Common myeloid progenitor, CD34-positive (primary cell): ENCODE results near the gene LINGO1.

Experiments used
- CTCF ChIA-PET: fragments of 350-600 bp; sonication (Branson Sonifier 250); formaldehyde crosslinking; loops from one replicate; lab custom pipeline; 2021; ENCODE audit warnings: antibody characterized with exemption; lab: Charles Lee
- POLR2A ChIA-PET: fragments of 350-600 bp; sonication (Branson Sonifier 250); formaldehyde crosslinking; loops from one replicate; lab custom pipeline; 2021; ENCODE audit warnings: antibody characterized with exemption; lab: Charles Lee
- DNase-seq, 3 donors: peaks; one replicate each; pipeline versions ENCODE4 v3.0.0 to v3.0.0-alpha.2; 2013
- H3K27ac ChIP-seq, 2 experiments: 1 replicate in 1 of 2; 2 replicates in 1 of 2; pipeline ENCODE4 v1.7.0; 2013; ENCODE audit warnings: inconsistent platforms in 2 of 2, low read length in 2 of 2, mild to moderate bottlenecking in 2 of 2, low read depth in 1 of 2, moderate library complexity in 1 of 2; ENCODE audit not compliant: severe bottlenecking in 2 of 2, insufficient read depth in 1 of 2, poor library complexity in 1 of 2
- H3K27me3 ChIP-seq, 5 experiments: replicated peaks in 2 of 5; 1 replicate in 3 of 5; 2 replicates in 2 of 5; pipeline versions ENCODE4 v1.6.1 to v1.7.0; 2013; ENCODE audit warnings: low read length in 4 of 5, mild to moderate bottlenecking in 2 of 5, moderate library complexity in 2 of 5, inconsistent platforms in 1 of 5; ENCODE audit not compliant: insufficient read depth in 5 of 5, control insufficient read depth in 4 of 5
- H3K36me3 ChIP-seq, 4 experiments: 1 replicate in 2 of 4; 2 replicates in 2 of 4; pipeline versions ENCODE4 v1.6.1 to v1.7.0; 2013; ENCODE audit warnings: low read length in 3 of 4, control low read depth in 1 of 4, mild to moderate bottlenecking in 1 of 4; ENCODE audit not compliant: control insufficient read depth in 4 of 4, insufficient read depth in 4 of 4
- H3K4me1 ChIP-seq, 4 experiments: 1 replicate in 3 of 4; 2 replicates in 1 of 4; pipeline versions ENCODE4 v1.6.1 to v1.7.1; 2013; ENCODE audit warnings: low read length in 3 of 4, mild to moderate bottlenecking in 3 of 4, control low read depth in 1 of 4, inconsistent platforms in 1 of 4, moderate library complexity in 1 of 4; ENCODE audit not compliant: control insufficient read depth in 4 of 4, insufficient read depth in 4 of 4; ENCODE audit errors: control extremely low read depth in 1 of 4
- H3K4me3 ChIP-seq, 7 experiments: 1 replicate in 4 of 7; 2 replicates in 3 of 7; pipeline versions ENCODE4 v1.5.1 to v1.7.0; 2013; ENCODE audit warnings: mild to moderate bottlenecking in 7 of 7, low read length in 6 of 7, moderate library complexity in 6 of 7, inconsistent platforms in 2 of 7, low read depth in 2 of 7, control low read depth in 1 of 7; ENCODE audit not compliant: insufficient read depth in 4 of 7, control insufficient read depth in 1 of 7; ENCODE audit errors: extremely low read depth in 1 of 7
- H3K9me3 ChIP-seq, 5 experiments: 1 replicate in 4 of 5; 2 replicates in 1 of 5; pipeline versions ENCODE4 v1.6.1 to v1.7.1; 2013; ENCODE audit warnings: low read length in 4 of 5, mild to moderate bottlenecking in 2 of 5, inconsistent platforms in 1 of 5, low read depth in 1 of 5, moderate library complexity in 1 of 5; ENCODE audit not compliant: control insufficient read depth in 4 of 5, insufficient read depth in 2 of 5; ENCODE audit errors: control extremely low read depth in 1 of 5
- WGBS: methylation state at CpG from one replicate; pipeline ENCODE4 v1.1.5; 2013; ENCODE audit not compliant: insufficient coverage; 5-methylcytosine and 5-hydroxymethylcytosine counted together

LINGO1 gene

DNA sequence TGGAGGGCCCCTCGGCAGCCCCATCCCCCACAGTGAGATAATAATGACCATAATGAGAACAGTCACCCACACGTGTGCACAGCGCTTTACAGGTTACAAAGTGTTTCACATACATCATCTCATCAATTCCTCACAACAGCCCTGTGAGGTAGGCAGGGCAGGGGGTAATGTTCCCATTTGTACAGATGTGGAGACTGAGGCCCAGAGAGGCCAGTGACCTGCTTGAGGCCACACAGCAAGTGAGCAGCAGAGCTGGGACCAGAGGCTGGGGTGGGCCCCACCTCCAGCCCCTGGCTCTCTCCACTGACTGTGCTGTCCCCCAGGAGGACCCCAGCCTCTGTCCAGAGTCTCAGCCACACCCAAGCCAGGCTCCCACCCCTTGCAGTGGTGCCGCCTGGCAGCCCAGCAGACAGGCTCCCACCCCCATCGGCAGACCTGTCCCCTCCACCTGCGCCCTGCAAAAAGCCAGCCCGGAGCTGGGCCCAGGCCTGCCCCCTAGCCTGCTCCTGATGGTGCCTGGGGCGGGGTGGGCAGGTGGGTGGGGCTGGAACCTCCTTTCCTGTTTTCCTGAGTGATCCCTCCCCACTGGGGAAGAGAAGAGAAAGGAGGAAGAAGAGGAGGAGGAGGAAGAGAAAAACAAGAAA lies 19.6 kb downstream of the LINGO1 start:
- Histone ChIP-seq H3K27ac (no peak overlapping the region), H3K4me3 (no peak overlapping the region), H3K4me1 (peaks cover 0 to 2% (median 0%) of the 10 kb centered on the region in 4 experiments), H3K9me3 (no peaks in the 10 kb centered on the region), H3K27me3 (no peaks in the 10 kb centered on the region), H3K36me3 (no peaks in the 10 kb centered on the region)
- ChIA-PET CTCF (no interaction called here), POLR2A (no interaction called here)
- WGBS, result 100% methylated on average over 2 of the region's 8 CpGs
- no peak for DNase-seq

DNA sequence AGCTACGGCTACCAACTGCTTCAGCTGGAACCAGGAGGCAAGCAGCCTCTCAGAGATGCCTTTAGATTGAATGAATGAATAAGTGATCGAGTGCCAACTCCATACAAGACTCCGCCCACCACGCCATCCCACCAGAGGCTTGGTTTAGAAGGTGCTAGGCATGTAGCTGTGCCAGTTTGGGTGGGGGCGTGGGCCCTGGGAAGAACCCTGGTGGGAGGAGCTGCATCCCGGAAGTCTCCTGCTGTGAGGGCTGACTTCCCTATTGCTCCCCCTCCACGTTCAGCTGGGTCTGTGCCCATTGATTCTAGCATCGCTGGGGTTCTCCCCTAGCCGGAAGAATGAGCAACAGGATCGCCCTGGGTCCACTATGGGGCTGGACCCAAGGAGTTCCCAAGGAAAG lies 20.9 kb downstream of the LINGO1 start:
- no peak overlapping the region for H3K4me3 ChIP-seq
- ChIA-PET CTCF (interaction anchor here (1.1 to 1.5 kb wide), 3 partner anchors 12 to 37 kb away, joined by 3 read pairs; no protein-coding TSS in a partner anchor), POLR2A (no interaction called here)
- DNase-seq, result peak in 2 of 3 donors; percentile 18 to 21
- 74% methylated on average over 9 of the region's 10 CpGs for WGBS
- H3K36me3 ChIP-seq, result no peaks in the 10 kb centered on the region
- no peaks in the 10 kb centered on the region for H3K9me3 ChIP-seq
- H3K27ac ChIP-seq, result no peak overlapping the region
- no peaks in the 10 kb centered on the region for H3K27me3 ChIP-seq
- peaks cover 0 to 2% (median 0%) of the 10 kb centered on the region in 4 experiments for H3K4me1 ChIP-seq

DNA sequence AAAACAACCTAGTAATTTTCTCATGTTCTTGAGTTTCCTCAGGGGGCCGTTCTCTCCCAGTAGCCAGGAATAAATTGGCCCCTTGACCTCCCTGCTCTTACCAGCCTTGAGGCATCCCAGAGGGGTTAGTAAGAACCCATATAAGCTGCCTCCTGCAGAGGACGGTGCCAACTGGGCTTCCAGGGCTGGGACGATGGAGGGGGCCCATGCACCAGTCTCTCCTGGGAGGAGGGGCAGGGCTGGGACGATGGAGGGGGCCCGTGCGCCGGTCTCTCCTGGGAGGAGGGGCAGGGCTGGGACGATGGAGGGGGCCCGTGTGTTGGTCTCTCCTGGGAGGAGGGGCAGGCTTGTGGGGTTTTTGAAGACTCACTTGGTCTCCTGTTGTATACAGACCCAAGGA lies 22.0 kb downstream of the LINGO1 start:
- no peak overlapping the region for H3K4me3 ChIP-seq
- peaks cover 0 to 6% (median 0%) of the 10 kb centered on the region in 5 experiments for H3K27me3 ChIP-seq
- H3K4me1 ChIP-seq, result peaks cover 0 to 2% (median 0%) of the 10 kb centered on the region in 4 experiments
- no peaks in the 10 kb centered on the region for H3K36me3 ChIP-seq
- 97% methylated on average over 9 of the region's 9 CpGs for WGBS
- no peak for DNase-seq
- POLR2A ChIA-PET, result no interaction called here
- no peak overlapping the region for H3K27ac ChIP-seq
- H3K9me3 ChIP-seq, result no peaks in the 10 kb centered on the region
- CTCF ChIA-PET, result interaction anchor here (1.1 to 1.2 kb wide), 2 partner anchors 13 to 36 kb away, joined by 3 read pairs; no protein-coding TSS in a partner anchor

GRCh38 chr15:77609558-77609957 lies 23.2 kb downstream of the LINGO1 start:
- peaks cover 0 to 13% (median 2%) of the 10 kb centered on the region in 5 experiments for H3K27me3 ChIP-seq
- WGBS, result 93% methylated on average over 2 of the region's 3 CpGs
- CTCF ChIA-PET, result interaction anchor here (0.9 to 4.6 kb wide), 2 partner anchors 10 to 12 kb away, joined by 3 to 32 read pairs; no protein-coding TSS in a partner anchor
- H3K4me3 ChIP-seq, result no peak overlapping the region
- DNase-seq, result no peak
- no peaks in the 10 kb centered on the region for H3K36me3 ChIP-seq
- no peaks in the 10 kb centered on the region for H3K9me3 ChIP-seq
- no peak overlapping the region for H3K27ac ChIP-seq
- H3K4me1 ChIP-seq, result peaks cover 0 to 6% (median 4%) of the 10 kb centered on the region in 4 experiments
- POLR2A ChIA-PET, result no interaction called here

DNA sequence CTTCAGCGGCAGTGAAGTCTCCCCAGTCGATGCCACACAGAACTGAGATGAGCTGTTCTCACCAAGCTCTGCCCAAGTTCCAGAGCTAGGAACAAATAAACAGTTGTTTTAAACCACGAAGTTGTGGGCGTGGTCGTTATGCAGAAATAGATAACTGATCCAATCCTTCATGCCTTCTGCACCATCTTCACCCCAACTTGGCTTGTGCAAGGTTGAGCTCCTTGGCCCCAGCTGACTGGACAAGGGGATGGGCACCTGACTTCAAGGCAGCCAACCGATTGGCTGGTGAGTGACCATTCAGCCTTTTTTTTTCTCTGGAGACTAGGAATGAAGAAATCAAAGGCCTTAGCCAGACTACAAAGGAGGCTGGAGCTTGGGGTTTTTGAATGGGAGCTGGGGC lies 23.9 kb downstream of the LINGO1 start:
- ChIA-PET CTCF (interaction anchor here (1.2 to 4.6 kb wide), 2 partner anchors 10 to 25 kb away, joined by 4 to 32 read pairs; no protein-coding TSS in a partner anchor), POLR2A (no interaction called here)
- no peak overlapping the region for H3K4me3 ChIP-seq
- no peak overlapping the region for H3K27ac ChIP-seq
- peaks cover 0 to 8% (median 4%) of the 10 kb centered on the region in 4 experiments for H3K4me1 ChIP-seq
- DNase-seq, result peak in 2 of 3 donors; percentile 18 to 28
- peaks cover 0 to 13% (median 2%) of the 10 kb centered on the region in 5 experiments for H3K27me3 ChIP-seq
- 96% methylated on average over 5 of the region's 6 CpGs for WGBS
- H3K36me3 ChIP-seq, result no peaks in the 10 kb centered on the region
- no peaks in the 10 kb centered on the region for H3K9me3 ChIP-seq

GRCh38 chr15:77607894-77608261 lies 24.8 kb downstream of the LINGO1 start:
- 100% methylated on average over 5 of the region's 5 CpGs for WGBS
- Histone ChIP-seq H3K36me3 (no peaks in the 10 kb centered on the region), H3K4me3 (no peak overlapping the region), H3K9me3 (no peaks in the 10 kb centered on the region), H3K27ac (no peak overlapping the region), H3K4me1 (peaks cover 0 to 8% (median 4%) of the 10 kb centered on the region in 4 experiments), H3K27me3 (peaks cover 0 to 13% (median 2%) of the 10 kb centered on the region in 5 experiments)
- no peak for DNase-seq
- ChIA-PET POLR2A (no interaction called here), CTCF (interaction anchor here (1.2 to 4.6 kb wide), 2 partner anchors 11 to 26 kb away, joined by 4 to 32 read pairs; no protein-coding TSS in a partner anchor)
